Activated T-cell treated with anti-CD3 and anti-CD28 coated beads, Interleukin-2, amount 50 U/mL, for 4 hours (primary cell): ENCODE measurements around the gene ANTXR1. TPM values are rescaled to one million over a fixed set of nuclear protein-coding genes. Genes with fewer than 3 reads are reported as not detected.

ENCODE experiments used
- ATAC-seq, 2 donors: fragments of 200-7000 bp; cut with Tn5 transposase; one replicate each; pipeline ENCODE4 v1.10.0; 2021
- DNase-seq: peaks from one replicate; pipeline ENCODE4 v3.0.0-alpha.2; 2020
- H3K27me3 Mint-ChIP-seq: one replicate; pipeline ENCODE4 v1.8.0; 2021; ENCODE audit warnings: low read depth, mixed read lengths
- H3K36me3 Mint-ChIP-seq: one replicate; pipeline ENCODE4 v1.8.0; 2022; ENCODE audit warnings: mixed read lengths; ENCODE audit not compliant: insufficient read depth
- H3K4me1 Mint-ChIP-seq: one replicate; pipeline ENCODE4 v1.8.0; 2021; ENCODE audit warnings: low read depth, mixed read lengths
- H3K4me3 Mint-ChIP-seq: one replicate; pipeline ENCODE4 v1.8.0; 2021; ENCODE audit warnings: mild to moderate bottlenecking, moderate library complexity, mixed read lengths
- H3K9me3 Mint-ChIP-seq: one replicate; pipeline ENCODE4 v1.8.0; 2021; ENCODE audit warnings: mixed read lengths
- total RNA-seq, 3 donors: library from RNA; stranded (reverse); gene quantifications; one replicate each; pipeline ENCODE4 v1.2.1, GENCODE V29; 2021

ANTXR1 gene
- total RNA-seq, 3 donors from 2014 or later = 0.40 to 0.79 (median 0.43) TPM

DNA sequence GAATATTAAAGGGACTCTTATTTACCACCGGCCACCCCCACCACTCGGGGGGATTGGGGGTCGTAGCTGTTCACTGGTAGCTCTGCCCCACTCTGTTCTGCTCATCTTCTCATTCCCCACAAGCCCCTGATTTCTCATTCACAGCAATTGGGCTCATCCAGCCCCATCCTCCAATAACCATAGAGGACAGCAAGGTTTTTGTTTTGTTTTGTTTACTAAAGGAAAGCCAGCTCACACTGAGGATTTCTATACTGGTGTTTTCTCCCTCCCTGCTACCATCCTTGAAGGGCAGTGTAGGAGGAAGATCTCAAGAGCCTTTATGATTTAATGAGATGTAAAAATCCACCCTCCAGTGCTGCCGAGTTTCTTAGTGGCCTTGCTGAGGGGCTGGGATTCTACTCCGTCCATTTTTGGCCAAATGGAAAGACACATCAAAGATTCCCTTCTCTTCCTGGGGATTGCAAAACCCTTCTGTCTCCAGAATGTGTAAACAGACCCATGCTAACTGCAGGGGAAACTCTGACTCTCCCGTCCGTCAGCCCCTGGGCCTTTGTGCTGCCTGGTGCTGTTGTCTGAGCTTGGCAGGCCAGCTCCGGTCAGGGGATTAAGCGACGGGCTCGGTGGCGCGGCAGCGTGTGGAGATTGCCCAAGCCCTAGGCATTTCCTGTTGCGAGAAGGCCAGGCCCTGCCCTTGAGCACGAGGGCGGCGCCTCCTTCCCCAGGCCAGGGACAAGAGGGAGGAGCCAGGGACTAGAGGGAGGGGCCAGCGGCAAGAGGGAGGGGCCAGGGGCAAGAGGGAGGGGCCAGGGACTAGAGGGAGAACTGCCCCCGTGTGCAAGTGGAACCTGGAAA, 165.0 kb downstream of the ANTXR1 start:
- Mint-ChIP-seq H3K4me1 (peaks cover 1% of the 10 kb centered on the region), H3K36me3 (no peaks in the 10 kb centered on the region), H3K27me3 (peaks cover 20% of the 10 kb centered on the region), H3K9me3 (no peaks in the 10 kb centered on the region), H3K4me3 (no peak overlapping the region)
- no peak for DNase-seq
- no peak for ATAC-seq

DNA sequence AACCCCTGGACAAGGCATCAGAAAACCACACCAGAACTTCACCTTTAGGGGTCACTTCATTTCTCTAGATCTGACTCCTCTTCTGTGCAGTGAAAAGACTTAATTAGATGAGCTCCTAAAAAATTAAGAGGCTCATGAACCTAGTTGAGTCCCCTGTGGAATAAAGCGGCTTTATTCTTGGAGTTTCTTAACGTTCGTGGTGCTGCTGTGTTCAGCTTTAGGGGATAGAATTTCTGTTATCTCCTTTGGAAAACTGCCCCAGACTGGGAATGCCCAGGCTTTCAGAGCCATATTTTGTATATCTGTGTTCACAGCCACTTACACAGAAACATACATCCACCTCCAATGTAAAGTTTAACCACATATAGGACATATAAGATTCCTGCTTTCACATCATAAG, 165.8 kb downstream of the ANTXR1 start:
- H3K36me3 Mint-ChIP-seq = no peaks in the 10 kb centered on the region
- ATAC-seq = no peak
- H3K9me3 Mint-ChIP-seq = no peaks in the 10 kb centered on the region
- no peak for DNase-seq
- peaks cover 20% of the 10 kb centered on the region for H3K27me3 Mint-ChIP-seq
- H3K4me3 Mint-ChIP-seq = no peak overlapping the region
- H3K4me1 Mint-ChIP-seq = peaks cover 1% of the 10 kb centered on the region

DNA sequence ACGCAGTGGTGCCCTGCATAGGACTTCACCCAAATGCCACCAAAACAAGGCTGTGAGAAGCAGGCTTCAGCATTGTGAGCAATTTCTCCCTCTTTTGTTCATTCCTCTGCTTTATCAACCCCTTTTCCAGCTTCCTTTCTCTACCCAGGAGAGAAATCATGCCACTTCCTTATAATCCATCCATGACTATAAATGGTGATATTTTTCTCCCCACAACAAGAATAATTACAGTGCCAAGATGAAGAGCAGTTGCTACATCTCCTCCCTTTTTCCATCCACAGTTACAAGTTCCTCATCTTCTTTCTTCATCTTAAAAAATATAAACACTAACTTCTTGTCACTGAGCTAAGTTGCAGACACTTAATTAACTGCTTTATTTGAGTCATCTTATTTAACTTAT, 167.2 kb downstream of the ANTXR1 start:
- H3K4me1 Mint-ChIP-seq = peaks cover 1% of the 10 kb centered on the region
- peaks cover 14% of the 10 kb centered on the region for H3K27me3 Mint-ChIP-seq
- H3K9me3 Mint-ChIP-seq = no peaks in the 10 kb centered on the region
- no peak overlapping the region for H3K4me3 Mint-ChIP-seq
- no peaks in the 10 kb centered on the region for H3K36me3 Mint-ChIP-seq
- ATAC-seq (no peak), DNase-seq (no peak)

DNA sequence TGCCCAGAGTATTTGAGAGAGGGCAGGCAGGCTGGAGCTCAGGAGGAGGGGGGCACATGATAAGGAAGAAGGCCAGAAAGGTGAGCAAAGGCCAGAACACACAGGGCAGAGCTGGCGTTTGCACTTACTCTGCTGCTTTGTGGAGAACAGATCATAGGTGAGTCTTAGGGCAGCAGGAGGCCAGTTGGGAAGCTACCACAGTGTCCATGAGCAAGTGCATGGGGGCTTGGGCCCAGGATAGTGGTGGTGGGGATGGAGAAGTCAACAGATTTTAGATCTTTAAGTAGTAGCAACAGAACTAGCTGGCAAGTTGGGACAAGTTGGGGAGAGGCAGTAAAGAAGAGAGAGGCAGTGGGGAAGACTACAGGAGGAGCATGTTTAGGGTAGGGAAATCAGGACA, 168.0 kb downstream of the ANTXR1 start:
- Mint-ChIP-seq H3K4me1 (peaks cover 1% of the 10 kb centered on the region), H3K27me3 (peaks cover 14% of the 10 kb centered on the region), H3K9me3 (no peaks in the 10 kb centered on the region), H3K36me3 (no peaks in the 10 kb centered on the region), H3K4me3 (no peak overlapping the region)
- DNase-seq = no peak
- no peak for ATAC-seq

DNA sequence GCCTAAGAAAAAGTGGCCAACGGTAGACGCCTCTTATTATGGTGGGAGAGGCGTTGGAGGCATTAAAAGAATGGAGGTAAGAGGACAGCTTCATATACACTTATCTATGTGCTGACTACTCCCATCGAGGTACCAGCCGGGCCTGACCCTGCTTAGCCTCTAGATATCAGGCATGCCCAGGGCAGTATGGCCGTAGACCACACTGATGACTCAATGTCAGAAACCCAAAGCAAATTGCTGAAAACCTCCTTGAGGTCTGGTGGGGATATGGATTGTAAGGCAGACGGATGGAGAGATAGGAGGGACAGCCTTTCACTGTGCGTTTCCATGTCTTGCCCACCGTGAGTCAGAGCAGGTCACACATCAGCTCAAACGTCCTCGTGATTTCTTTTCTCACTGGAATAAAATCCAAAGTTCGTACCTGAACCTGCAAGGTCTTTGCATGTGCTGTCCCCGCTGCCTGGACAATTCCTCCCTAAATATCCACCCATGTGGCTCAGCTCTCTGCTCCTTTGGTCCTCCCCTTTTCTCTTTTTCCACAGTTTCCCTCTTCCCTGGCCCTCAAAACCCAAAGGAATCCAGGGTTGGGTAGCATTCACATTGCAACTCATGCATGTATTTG, 168.9 kb downstream of the ANTXR1 start:
- Mint-ChIP-seq H3K27me3 (peaks cover 13% of the 10 kb centered on the region), H3K4me3 (no peak overlapping the region), H3K9me3 (no peaks in the 10 kb centered on the region)

DNA sequence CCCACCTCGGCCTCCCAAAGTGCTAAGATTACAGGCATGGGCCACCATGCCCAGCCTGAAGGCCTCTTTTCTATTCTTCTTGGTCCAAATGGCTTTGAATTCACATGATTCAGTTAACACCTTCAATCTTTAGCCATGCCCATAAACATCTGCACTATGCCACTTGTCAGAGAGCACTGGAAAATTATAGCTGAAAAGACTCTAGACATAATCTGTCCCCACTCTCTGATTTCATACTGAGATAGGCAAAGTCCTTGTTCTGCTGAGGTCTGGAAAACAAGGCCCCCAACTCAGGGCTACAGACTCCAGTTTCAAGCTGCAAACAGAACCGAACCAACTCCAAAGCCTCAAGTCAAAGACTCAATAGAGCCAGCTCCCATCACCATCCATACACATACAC, 170.7 kb downstream of the ANTXR1 start:
- Mint-ChIP-seq H3K4me1 (no peaks in the 10 kb centered on the region), H3K4me3 (no peak overlapping the region), H3K36me3 (no peaks in the 10 kb centered on the region), H3K9me3 (no peaks in the 10 kb centered on the region), H3K27me3 (peaks cover 19% of the 10 kb centered on the region)
- ATAC-seq = no peak
- no peak for DNase-seq

More for the DNA sequence above, 168.9 kb downstream of the ANTXR1 start:
- ATAC-seq (no peak), DNase-seq (no peak)
- Mint-ChIP-seq H3K4me1 (peaks cover 1% of the 10 kb centered on the region), H3K36me3 (no peaks in the 10 kb centered on the region)

DNA sequence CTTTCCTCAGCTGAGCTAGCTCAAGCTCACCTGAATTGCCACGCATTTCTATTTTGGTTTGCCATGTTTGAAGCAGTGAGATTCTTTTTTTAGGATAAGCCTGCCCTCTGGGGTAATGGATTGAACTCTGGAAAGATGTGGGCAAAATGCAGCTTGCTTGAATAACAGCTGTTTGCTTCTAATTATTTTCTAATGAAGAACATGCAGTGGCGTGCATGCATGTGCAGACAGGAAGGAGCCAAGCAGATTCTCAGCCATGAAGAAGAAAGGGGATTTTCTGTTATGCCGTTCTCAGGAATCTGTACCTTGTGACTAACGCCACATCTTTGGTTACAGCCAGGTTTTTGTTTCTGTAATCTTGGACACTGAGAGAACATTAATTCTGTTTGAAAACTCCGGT, 171.2 kb downstream of the ANTXR1 start:
- DNase-seq = no peak
- H3K4me3 Mint-ChIP-seq = no peak overlapping the region
- no peaks in the 10 kb centered on the region for H3K36me3 Mint-ChIP-seq
- no peaks in the 10 kb centered on the region for H3K9me3 Mint-ChIP-seq
- ATAC-seq = no peak
- H3K27me3 Mint-ChIP-seq = peaks cover 19% of the 10 kb centered on the region
- no peaks in the 10 kb centered on the region for H3K4me1 Mint-ChIP-seq

DNA sequence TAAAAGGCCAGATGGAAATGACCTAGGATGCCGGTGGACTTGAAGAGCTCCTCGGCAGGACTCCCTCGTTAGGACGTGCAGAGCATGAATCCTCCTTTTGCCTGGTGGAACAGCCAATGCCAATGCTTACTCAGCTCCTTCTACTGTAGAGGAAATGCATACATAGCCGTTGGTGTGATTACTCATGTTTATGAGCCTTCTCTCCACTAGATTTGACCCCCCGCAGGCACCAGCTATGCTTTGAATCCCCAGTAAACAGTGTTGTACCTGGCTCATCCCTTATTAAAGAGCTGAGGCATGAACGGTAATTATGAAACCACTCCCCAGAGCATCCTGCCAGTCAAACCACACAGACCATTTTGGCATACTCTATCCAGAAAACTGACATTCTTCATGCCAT, 172.8 kb downstream of the ANTXR1 start:
- ATAC-seq (no peak), DNase-seq (no peak)
- Mint-ChIP-seq H3K4me3 (no peak overlapping the region), H3K27me3 (peaks cover 18% of the 10 kb centered on the region), H3K4me1 (no peaks in the 10 kb centered on the region), H3K36me3 (no peaks in the 10 kb centered on the region), H3K9me3 (no peaks in the 10 kb centered on the region)

DNA sequence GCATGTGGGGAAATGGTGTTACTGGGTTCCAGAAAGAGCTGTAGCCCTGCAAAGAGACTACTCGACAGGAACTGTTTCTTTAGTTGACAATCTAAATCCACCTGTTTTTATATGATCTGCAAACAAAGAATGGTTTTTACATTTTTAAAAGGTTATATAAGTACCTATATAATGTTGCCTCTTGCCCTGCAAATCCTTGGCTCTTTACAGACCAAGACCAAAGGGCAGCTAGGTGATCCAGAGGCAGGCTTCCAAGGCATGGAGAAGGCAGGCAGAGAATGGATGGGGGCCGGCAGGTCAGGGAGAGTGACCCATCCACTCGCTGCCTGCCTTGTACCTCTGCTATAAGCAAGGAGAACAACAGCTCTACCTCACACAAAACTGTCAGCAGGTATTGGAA, 173.6 kb downstream of the ANTXR1 start:
- no peaks in the 10 kb centered on the region for H3K36me3 Mint-ChIP-seq
- H3K9me3 Mint-ChIP-seq = no peaks in the 10 kb centered on the region
- H3K4me1 Mint-ChIP-seq = no peaks in the 10 kb centered on the region
- DNase-seq = no peak
- peaks cover 18% of the 10 kb centered on the region for H3K27me3 Mint-ChIP-seq
- ATAC-seq = no peak
- H3K4me3 Mint-ChIP-seq = no peak overlapping the region

DNA sequence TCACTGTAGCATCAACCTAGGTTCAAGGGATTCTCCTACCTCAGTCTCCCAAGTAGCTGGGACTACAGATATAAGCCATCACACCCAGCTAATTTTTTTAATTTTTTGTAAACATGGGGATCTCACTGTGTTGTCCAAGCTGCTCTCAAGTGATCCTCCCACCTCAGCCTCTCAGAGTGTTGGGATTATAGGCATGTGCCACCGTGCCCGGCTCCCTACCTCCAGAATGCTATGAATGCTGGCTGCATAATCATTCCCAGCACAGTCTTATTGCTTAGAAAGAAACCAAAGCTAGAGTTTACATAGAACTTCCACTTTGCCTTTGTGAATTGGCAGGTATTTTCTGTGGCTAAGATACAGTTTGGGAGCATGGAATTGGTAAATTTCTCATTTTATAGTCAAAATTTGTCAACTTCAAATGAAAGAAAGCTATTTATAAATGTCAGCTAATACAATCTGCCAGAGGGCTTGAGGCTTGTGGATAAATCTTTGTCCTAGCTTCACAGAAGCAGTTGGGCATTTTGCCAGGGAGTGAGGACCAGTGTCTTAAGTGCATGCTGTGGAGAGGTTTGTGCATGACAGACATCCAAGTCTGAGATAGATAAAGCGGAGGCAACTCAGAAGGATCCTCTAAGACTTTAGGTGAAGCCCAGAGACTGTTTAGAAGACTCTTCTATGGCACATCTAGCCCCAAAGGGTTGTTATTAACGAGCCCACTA, 175.4 kb downstream of the ANTXR1 start:
- H3K9me3 Mint-ChIP-seq = no peaks in the 10 kb centered on the region
- H3K36me3 Mint-ChIP-seq = no peaks in the 10 kb centered on the region
- ATAC-seq (no peak), DNase-seq (no peak)
- H3K27me3 Mint-ChIP-seq = peaks cover 25% of the 10 kb centered on the region
- H3K4me1 Mint-ChIP-seq = no peaks in the 10 kb centered on the region
- H3K4me3 Mint-ChIP-seq = no peak overlapping the region

DNA sequence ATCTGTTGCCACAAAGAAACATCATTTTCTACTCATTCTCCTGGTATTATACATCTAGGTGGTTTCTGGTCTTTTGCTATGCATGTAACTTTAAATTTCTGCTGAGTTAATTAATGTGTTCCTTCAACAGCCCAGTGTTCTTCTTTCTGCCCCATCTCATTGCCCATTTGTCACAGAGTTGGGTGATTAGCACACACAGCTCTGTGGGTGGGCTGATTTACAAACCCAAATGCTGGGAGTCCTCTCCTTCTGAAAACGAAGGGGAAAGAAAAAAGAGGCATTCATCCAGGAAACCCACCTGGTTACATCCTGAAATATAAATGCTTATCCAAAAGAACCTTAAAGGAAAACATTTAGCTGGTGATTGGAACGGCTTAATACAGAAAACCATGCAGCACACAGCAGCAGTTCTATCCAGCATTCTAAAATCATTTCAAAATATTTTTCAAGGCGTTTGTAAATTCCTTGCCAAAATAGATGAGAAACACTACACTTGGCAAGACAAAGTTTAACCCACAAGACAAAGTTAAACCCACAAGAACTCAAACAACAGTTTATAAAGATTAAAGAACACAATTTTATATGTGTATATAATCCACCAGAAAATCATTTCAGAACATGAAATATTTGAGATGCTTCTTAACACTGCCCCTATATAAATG, 177.9 kb downstream of the ANTXR1 start:
- DNase-seq (no peak), ATAC-seq (no peak)
- Mint-ChIP-seq H3K4me3 (no peak overlapping the region), H3K36me3 (no peaks in the 10 kb centered on the region), H3K9me3 (no peaks in the 10 kb centered on the region), H3K27me3 (peaks cover 29% of the 10 kb centered on the region), H3K4me1 (no peaks in the 10 kb centered on the region)

DNA sequence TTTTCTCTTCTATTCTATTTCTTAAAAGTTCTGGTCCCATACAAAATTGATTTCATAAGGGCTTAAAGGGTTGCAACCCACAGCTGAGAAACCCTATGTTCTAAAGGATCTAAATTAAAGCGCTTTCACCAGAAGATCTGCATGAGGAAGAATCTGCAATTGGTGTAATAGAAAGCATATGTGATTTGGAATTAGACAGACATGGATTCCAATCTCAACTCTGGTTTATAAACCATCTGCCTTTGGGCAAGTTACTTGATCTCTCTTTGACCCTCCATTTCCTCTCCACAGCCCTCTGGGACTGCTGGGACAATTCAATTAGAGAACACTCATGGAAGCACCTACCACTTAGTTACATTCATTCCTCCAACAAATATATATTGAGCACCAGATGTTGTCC, 178.7 kb downstream of the ANTXR1 start:
- DNase-seq (no peak), ATAC-seq (no peak)
- H3K9me3 Mint-ChIP-seq = no peaks in the 10 kb centered on the region
- no peaks in the 10 kb centered on the region for H3K36me3 Mint-ChIP-seq
- H3K4me3 Mint-ChIP-seq = no peak overlapping the region
- H3K4me1 Mint-ChIP-seq = no peaks in the 10 kb centered on the region
- peaks cover 29% of the 10 kb centered on the region for H3K27me3 Mint-ChIP-seq

DNA sequence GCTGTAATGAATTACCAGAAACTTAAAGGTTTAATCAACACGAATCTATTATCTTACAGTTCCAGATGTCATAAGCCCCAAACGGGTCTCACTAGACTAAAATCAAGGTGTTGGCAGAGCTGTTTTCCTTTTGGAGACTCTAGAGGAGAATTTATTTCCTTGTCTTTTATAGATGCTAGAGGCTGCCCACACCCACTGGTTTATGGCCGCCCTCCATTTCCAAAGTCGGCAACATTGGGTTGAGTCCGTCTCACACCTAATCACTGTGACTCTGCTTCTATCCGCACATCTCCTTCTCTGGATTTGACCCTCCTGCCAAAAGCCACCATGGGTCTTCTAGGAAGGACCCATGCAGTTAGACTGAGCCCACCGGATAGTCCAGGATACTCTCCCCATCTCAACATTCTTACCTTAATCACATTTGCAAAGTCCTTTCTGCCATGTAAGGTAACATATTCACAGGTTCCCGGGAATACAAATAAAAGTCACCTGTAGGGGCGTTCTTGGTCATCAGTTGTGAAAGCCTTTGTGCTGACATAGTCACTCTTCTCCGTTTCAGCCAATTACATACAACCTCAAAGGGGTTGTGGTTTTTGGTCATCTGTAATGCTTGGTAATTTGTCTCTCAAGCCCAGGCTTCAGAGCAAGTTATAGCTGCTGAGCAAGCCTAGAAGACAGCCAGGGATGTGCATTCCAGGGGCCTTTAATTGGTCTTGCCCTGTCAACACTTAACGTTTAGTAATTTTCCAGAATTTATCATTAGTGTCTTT, 179.4 kb downstream of the ANTXR1 start:
- no peak overlapping the region for H3K4me3 Mint-ChIP-seq

DNA sequence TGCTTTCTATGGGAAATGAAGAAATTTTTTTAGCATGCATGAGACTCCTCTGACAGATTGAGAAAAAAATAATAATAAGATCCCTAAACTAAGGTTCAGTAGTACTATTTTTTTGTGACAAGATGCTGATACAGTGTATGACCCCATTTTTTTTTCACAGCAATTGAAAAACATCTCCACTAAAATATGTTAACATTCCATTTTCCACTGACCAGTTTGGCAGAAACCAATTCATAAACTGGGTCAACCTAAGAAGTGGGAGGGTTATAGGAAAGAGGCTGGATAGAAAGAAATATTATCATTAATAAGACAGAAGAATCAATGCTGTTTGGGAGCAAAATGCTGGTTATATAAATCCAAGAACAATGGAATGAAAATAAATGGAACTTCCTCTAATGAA, 182.7 kb downstream of the ANTXR1 start:
- Mint-ChIP-seq H3K4me3 (no peak overlapping the region), H3K4me1 (no peaks in the 10 kb centered on the region), H3K27me3 (peaks cover 14% of the 10 kb centered on the region), H3K36me3 (no peaks in the 10 kb centered on the region), H3K9me3 (no peaks in the 10 kb centered on the region)
- ATAC-seq = no peak
- no peak for DNase-seq

More for the DNA sequence above, 179.4 kb downstream of the ANTXR1 start:
- DNase-seq (no peak), ATAC-seq (no peak)
- Mint-ChIP-seq H3K4me1 (no peaks in the 10 kb centered on the region), H3K27me3 (peaks cover 24% of the 10 kb centered on the region), H3K9me3 (no peaks in the 10 kb centered on the region), H3K36me3 (no peaks in the 10 kb centered on the region)
